Small intestine (tissue), 7 donors: ENCODE data around the gene EIF2S3. TPM values are rescaled to one million over a fixed set of nuclear protein-coding genes. Genes with fewer than 3 reads are reported as not detected.

Source experiments
- DNase-seq, 2 donors: peaks; one replicate each; pipeline versions ENCODE4 v3.0.0 to v3.0.0-alpha.2; 2013
- FAIRE-seq: peaks from 2 replicates; lab custom pipeline; 2012; peaks lifted over from hg19 to GRCh38; lab: Jason Lieb, UNC
- H3K27ac ChIP-seq, 3 donors: one replicate each; pipeline ENCODE4 v1.5.1; 2013; ENCODE audit warnings: low read length in 2 of 3, mild to moderate bottlenecking in 2 of 3, control low read depth in 1 of 3, inconsistent platforms in 1 of 3, low read depth in 1 of 3, moderate library complexity in 1 of 3
- H3K27me3 ChIP-seq, 3 donors: one replicate each; pipeline ENCODE4 v1.6.1; 2013; ENCODE audit warnings: low read length in 3 of 3, inconsistent platforms in 1 of 3; ENCODE audit not compliant: control insufficient read depth in 3 of 3, insufficient read depth in 3 of 3
- H3K36me3 ChIP-seq, 3 donors: one replicate each; pipeline ENCODE4 v1.6.1; 2013; ENCODE audit warnings: low read length in 3 of 3, inconsistent platforms in 1 of 3, low read depth in 1 of 3, mild to moderate bottlenecking in 1 of 3, moderate library complexity in 1 of 3; ENCODE audit not compliant: control insufficient read depth in 3 of 3, insufficient read depth in 2 of 3
- H3K4me1 ChIP-seq, 3 donors: one replicate each; pipeline ENCODE4 v1.6.1; 2013; ENCODE audit warnings: low read length in 2 of 3, inconsistent platforms in 1 of 3, low read depth in 1 of 3, mild to moderate bottlenecking in 1 of 3, moderate library complexity in 1 of 3; ENCODE audit not compliant: control insufficient read depth in 3 of 3, insufficient read depth in 2 of 3
- H3K4me3 ChIP-seq, 3 donors: one replicate each; pipeline ENCODE4 v1.5.1; 2013; ENCODE audit warnings: low read length in 3 of 3, control low read depth in 1 of 3, inconsistent platforms in 1 of 3, low read depth in 1 of 3, mild to moderate bottlenecking in 1 of 3, moderate library complexity in 1 of 3
- H3K9me3 ChIP-seq, 2 donors: one replicate each; pipeline ENCODE4 v1.6.1; 2013; ENCODE audit warnings: low read depth in 1 of 2, low read length in 1 of 2; ENCODE audit not compliant: control insufficient read depth in 2 of 2, insufficient read depth in 1 of 2
- WGBS, 3 donors: extraction: QIAGEN DNeasy Blood & Tissue Kit; methylation state at CpG; one replicate each; pipeline ENCODE4 v1.1.7; 2013; 5-methylcytosine and 5-hydroxymethylcytosine counted together
- polyA plus RNA-seq, 4 donors: library from polyadenylated mRNA; stranded (reverse) in 3 of 4; unstranded in 1 of 4; fragments of 200-250 nt in 3 of 4; fragments of 120-200 nt in 1 of 4; gene quantifications; one replicate each; pipeline versions ENCODE4 v1.2.1 to v1.2.3, GENCODE V29; 2013
- donor health status: healthy with polysubstance abuse.
- donor health status: control.
- donor health status: control.
- donor health status: Bipolar disorder and iron deficiency.
- donor health status: healthy.

Gene EIF2S3
- polyA plus RNA-seq, 4 donors = 38.2 to 248 (median 76.7) TPM

- peak in 1 of 2 donors; percentile 2 for DNase-seq
- Histone ChIP-seq H3K4me1 (no peaks in the 10 kb centered on the region), H3K27ac (peak overlapping the region in 1 of 3 donors; percentile 38), H3K36me3 (no peaks in the 10 kb centered on the region), H3K4me3 (no peak overlapping the region), H3K27me3 (no peaks in the 10 kb centered on the region), H3K9me3 (no peaks in the 10 kb centered on the region)
- no peak for FAIRE-seq
- WGBS, 3 donors = 23 to 47% (median 23%) methylated on average over 3 of the region's 3 CpGs
Measured at GRCh38 chrX:24117258-24117657, 62.5 kb downstream of the EIF2S3 start.

- H3K4me1 ChIP-seq = peaks cover 0 to 4% (median 0%) of the 10 kb centered on the region in 3 donors
- DNase-seq (no peak), FAIRE-seq (no peak)
- WGBS, 3 donors = 43 to 54% (median 45%) methylated on average over 4 of the region's 4 CpGs
- H3K27ac ChIP-seq = no peak overlapping the region
- no peaks in the 10 kb centered on the region for H3K9me3 ChIP-seq
- H3K36me3 ChIP-seq = no peaks in the 10 kb centered on the region
- no peak overlapping the region for H3K4me3 ChIP-seq
- H3K27me3 ChIP-seq = no peaks in the 10 kb centered on the region
Measured at GRCh38 chrX:24124244-24124799, 69.6 kb downstream of the EIF2S3 start.

GRCh38 chrX:24125028-24125612 is 70.4 kb downstream of the EIF2S3 start:
- 49 to 68% (median 65%) methylated on average over 8 of the region's 8 CpGs for WGBS, 3 donors
- DNase-seq (peak in 1 of 2 donors; percentile 55), FAIRE-seq (no peak)
- Histone ChIP-seq H3K9me3 (no peaks in the 10 kb centered on the region), H3K4me3 (no peak overlapping the region), H3K27ac (no peak overlapping the region), H3K36me3 (no peaks in the 10 kb centered on the region), H3K4me1 (peaks cover 0 to 4% (median 0%) of the 10 kb centered on the region in 3 donors), H3K27me3 (no peaks in the 10 kb centered on the region)

Other genes starting within 250 kb of the EIF2S3 start
- gene APOO, start 147.0 kb upstream of the EIF2S3 start, polyA plus RNA-seq = 10 to 100 TPM; 12.5 to 30.2 (median 22.1) TPM
- gene CXorf58, start 146.9 kb upstream of the EIF2S3 start, polyA plus RNA-seq = under 1 TPM in 3 of 4 donors, not detected in 1; 0.04 to 0.54 (median 0.13) TPM
- gene KLHL15, start 27.8 kb upstream of the EIF2S3 start, polyA plus RNA-seq = 10 to 100 TPM in 1 of 4 donors, 1 to 10 TPM in 2, under 1 TPM in 1; 0.81 to 14.2 (median 1.9) TPM
- gene ZFX, start 94.8 kb downstream of the EIF2S3 start, polyA plus RNA-seq = 10 to 100 TPM in 1 of 4 donors, 1 to 10 TPM in 3; 5.8 to 18.6 (median 6.7) TPM